Stimulated activated naive B cell treated with anti-CD40 and anti-IgM and Interleukin-4, amounts not matched to agents 10 μg/mL and 1 μg/mL and 100 μg/mL, for 72 hours (primary cell): ENCODE results near the gene INTS3.

Experiments
- ATAC-seq, 2 donors: fragments of 150-1000 bp; cut with Tn5 transposase; replicated peaks; 2 replicates each; pipeline ENCODE4 v1.10.0; 2021; ENCODE audit warnings: moderate library complexity in 1 of 2
- DNase-seq: peaks from one replicate; pipeline ENCODE4 v3.0.0; 2021
- H3K27ac Mint-ChIP-seq: one replicate; pipeline ENCODE4 v1.8.0; 2022; ENCODE audit warnings: mild to moderate bottlenecking, mixed read lengths
- H3K27me3 Mint-ChIP-seq, 2 donors: one replicate each; pipeline ENCODE4 v1.8.0; 2022; ENCODE audit warnings: mixed read lengths in 2 of 2
- H3K36me3 Mint-ChIP-seq, 2 donors: one replicate each; pipeline ENCODE4 v1.8.0; 2022; ENCODE audit warnings: mixed read lengths in 2 of 2, mild to moderate bottlenecking in 1 of 2
- H3K4me1 Mint-ChIP-seq, 2 donors: one replicate each; pipeline ENCODE4 v1.8.0; 2022; ENCODE audit warnings: mixed read lengths in 2 of 2, mild to moderate bottlenecking in 1 of 2
- H3K4me3 Mint-ChIP-seq, 2 donors: one replicate each; pipeline ENCODE4 v1.8.0; 2022; ENCODE audit warnings: mild to moderate bottlenecking in 2 of 2, mixed read lengths in 2 of 2, moderate library complexity in 1 of 2
- H3K9me3 Mint-ChIP-seq, 2 donors: one replicate each; pipeline ENCODE4 v1.8.0; 2022; ENCODE audit warnings: mixed read lengths in 2 of 2, mild to moderate bottlenecking in 1 of 2

INTS3 gene

GRCh38 chr1:153786038-153786790 is 58.4 kb downstream of the INTS3 start:
- Mint-ChIP-seq H3K4me1 (peaks cover 19 to 50% of the 10 kb centered on the region in 2 donors), H3K27ac (no peak overlapping the region)
- no peak for ATAC-seq

GRCh38 chr1:153789478-153790034 is 61.7 kb downstream of the INTS3 start:
- Mint-ChIP-seq H3K27me3 (no peaks in the 10 kb centered on the region), H3K27ac (peak overlapping the region; percentile 96), H3K9me3 (no peaks in the 10 kb centered on the region), H3K4me1 (peaks cover 25 to 62% of the 10 kb centered on the region in 2 donors), H3K36me3 (no peaks in the 10 kb centered on the region), H3K4me3 (peak overlapping the region; percentile 67)
- DNase-seq: no peak
- ATAC-seq: no peak

More at GRCh38 chr1:153786038-153786790, 58.4 kb downstream of the INTS3 start:
- Mint-ChIP-seq H3K36me3 (no peaks in the 10 kb centered on the region), H3K27me3 (no peaks in the 10 kb centered on the region), H3K9me3 (no peaks in the 10 kb centered on the region), H3K4me3 (peak overlapping the region in 1 of 2 donors; percentile 28)
- no peak for DNase-seq

GRCh38 chr1:153790313-153790965 is 62.6 kb downstream of the INTS3 start:
- peak overlapping the region; percentile 67 for H3K4me3 Mint-ChIP-seq

GRCh38 chr1:153790966-153791647 is 63.3 kb downstream of the INTS3 start:
- peak overlapping the region; percentile 96 for H3K27ac Mint-ChIP-seq
- no peaks in the 10 kb centered on the region for H3K36me3 Mint-ChIP-seq
- DNase-seq (peak; percentile 62), ATAC-seq (peak; percentile 95 to 96)
- H3K4me3 Mint-ChIP-seq: peak overlapping the region; percentile 67
- H3K4me1 Mint-ChIP-seq: peaks cover 22 to 55% of the 10 kb centered on the region in 2 donors
- no peaks in the 10 kb centered on the region for H3K27me3 Mint-ChIP-seq
- H3K9me3 Mint-ChIP-seq: no peaks in the 10 kb centered on the region

More at GRCh38 chr1:153790313-153790965, 62.6 kb downstream of the INTS3 start:
- peak; percentile 48 to 49 for ATAC-seq
- Mint-ChIP-seq H3K36me3 (no peaks in the 10 kb centered on the region), H3K9me3 (no peaks in the 10 kb centered on the region), H3K27me3 (no peaks in the 10 kb centered on the region), H3K4me1 (peaks cover 22 to 61% of the 10 kb centered on the region in 2 donors), H3K27ac (peak overlapping the region; percentile 96)
- no peak for DNase-seq

GRCh38 chr1:153791648-153792253 is 63.9 kb downstream of the INTS3 start:
- Mint-ChIP-seq H3K4me1 (peaks cover 25 to 60% of the 10 kb centered on the region in 2 donors), H3K9me3 (no peaks in the 10 kb centered on the region), H3K27ac (peak overlapping the region; percentile 96), H3K36me3 (no peaks in the 10 kb centered on the region), H3K27me3 (no peaks in the 10 kb centered on the region), H3K4me3 (peak overlapping the region; percentile 10 to 67)
- ATAC-seq (peak; percentile 37 to 47), DNase-seq (no peak)

GRCh38 chr1:153792631-153793041 is 64.8 kb downstream of the INTS3 start:
- H3K27me3 Mint-ChIP-seq: no peaks in the 10 kb centered on the region
- no peak overlapping the region for H3K4me3 Mint-ChIP-seq
- H3K36me3 Mint-ChIP-seq: no peaks in the 10 kb centered on the region
- H3K27ac Mint-ChIP-seq: no peak overlapping the region
- DNase-seq (no peak), ATAC-seq (no peak)
- peaks cover 31 to 69% of the 10 kb centered on the region in 2 donors for H3K4me1 Mint-ChIP-seq
- no peaks in the 10 kb centered on the region for H3K9me3 Mint-ChIP-seq

- Mint-ChIP-seq H3K9me3 (no peaks in the 10 kb centered on the region), H3K36me3 (no peaks in the 10 kb centered on the region), H3K4me1 (peaks cover 29 to 69% of the 10 kb centered on the region in 2 donors), H3K4me3 (no peak overlapping the region), H3K27me3 (no peaks in the 10 kb centered on the region), H3K27ac (no peak overlapping the region)
- DNase-seq (no peak), ATAC-seq (no peak)
These were observed 65.6 kb downstream of the INTS3 start for GRCh38 chr1:153793261-153793972.

GRCh38 chr1:153793973-153794615 is 66.2 kb downstream of the INTS3 start:
- H3K27me3 Mint-ChIP-seq: no peaks in the 10 kb centered on the region
- ATAC-seq (no peak), DNase-seq (no peak)
- H3K27ac Mint-ChIP-seq: peak overlapping the region; percentile 62
- H3K4me3 Mint-ChIP-seq: no peak overlapping the region
- no peaks in the 10 kb centered on the region for H3K9me3 Mint-ChIP-seq
- peaks cover 27 to 70% of the 10 kb centered on the region in 2 donors for H3K4me1 Mint-ChIP-seq
- H3K36me3 Mint-ChIP-seq: no peaks in the 10 kb centered on the region

GRCh38 chr1:153794624-153795329 is 66.9 kb downstream of the INTS3 start:
- DNase-seq: no peak
- Mint-ChIP-seq H3K9me3 (no peaks in the 10 kb centered on the region), H3K27me3 (no peaks in the 10 kb centered on the region), H3K36me3 (no peaks in the 10 kb centered on the region), H3K4me3 (no peak overlapping the region), H3K4me1 (peaks cover 24 to 64% of the 10 kb centered on the region in 2 donors), H3K27ac (no peak overlapping the region)
- ATAC-seq: no peak

GRCh38 chr1:153795330-153795837 is 67.5 kb downstream of the INTS3 start:
- H3K27ac Mint-ChIP-seq: no peak overlapping the region
- peaks cover 20 to 58% of the 10 kb centered on the region in 2 donors for H3K4me1 Mint-ChIP-seq
- no peak for DNase-seq
- no peak for ATAC-seq
- H3K9me3 Mint-ChIP-seq: no peaks in the 10 kb centered on the region
- no peak overlapping the region for H3K4me3 Mint-ChIP-seq
- peaks cover 0 to 5% of the 10 kb centered on the region in 2 donors for H3K36me3 Mint-ChIP-seq
- no peaks in the 10 kb centered on the region for H3K27me3 Mint-ChIP-seq

GRCh38 chr1:153795934-153796785 is 68.3 kb downstream of the INTS3 start:
- no peak for ATAC-seq
- Mint-ChIP-seq H3K27ac (peak overlapping the region; percentile 3), H3K4me1 (peaks cover 19 to 58% of the 10 kb centered on the region in 2 donors), H3K4me3 (no peak overlapping the region), H3K36me3 (peaks cover 4 to 10% of the 10 kb centered on the region in 2 donors), H3K9me3 (no peaks in the 10 kb centered on the region), H3K27me3 (no peaks in the 10 kb centered on the region)
- DNase-seq: no peak
